Measurements from ENCODE around the gene GPRC6A. TPM values are rescaled to one million over a fixed set of nuclear protein-coding genes. Genes with fewer than 3 reads are reported as not detected.
A peak's percentile ranks its signal among the peaks of the same experiment; 100 is the strongest.

Gene GPRC6A
- total and polyA plus RNA-seq, 9 donors: not detected

GRCh38 chr6:116764961-116765841 is 63.7 kb downstream of the GPRC6A start, which contains the start of gene FAM162B:
Gene FAM162B, minus strand, starts transcription at chr6:116765719. Its CDS starts 143 bp downstream, at chr6:116765576.
- DNase-seq: peak; percentile 23 to 58 (median 29)
- TF ChIP-seq, protein P1, sequence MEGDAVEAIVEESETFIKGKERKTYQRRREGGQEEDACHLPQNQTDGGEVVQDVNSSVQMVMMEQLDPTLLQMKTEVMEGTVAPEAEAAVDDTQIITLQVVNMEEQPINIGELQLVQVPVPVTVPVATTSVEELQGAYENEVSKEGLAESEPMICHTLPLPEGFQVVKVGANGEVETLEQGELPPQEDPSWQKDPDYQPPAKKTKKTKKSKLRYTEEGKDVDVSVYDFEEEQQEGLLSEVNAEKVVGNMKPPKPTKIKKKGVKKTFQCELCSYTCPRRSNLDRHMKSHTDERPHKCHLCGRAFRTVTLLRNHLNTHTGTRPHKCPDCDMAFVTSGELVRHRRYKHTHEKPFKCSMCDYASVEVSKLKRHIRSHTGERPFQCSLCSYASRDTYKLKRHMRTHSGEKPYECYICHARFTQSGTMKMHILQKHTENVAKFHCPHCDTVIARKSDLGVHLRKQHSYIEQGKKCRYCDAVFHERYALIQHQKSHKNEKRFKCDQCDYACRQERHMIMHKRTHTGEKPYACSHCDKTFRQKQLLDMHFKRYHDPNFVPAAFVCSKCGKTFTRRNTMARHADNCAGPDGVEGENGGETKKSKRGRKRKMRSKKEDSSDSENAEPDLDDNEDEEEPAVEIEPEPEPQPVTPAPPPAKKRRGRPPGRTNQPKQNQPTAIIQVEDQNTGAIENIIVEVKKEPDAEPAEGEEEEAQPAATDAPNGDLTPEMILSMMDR (IDR thresholded peaks at IDR 0.05): no peak
- TF ChIP-seq POLR2A (IDR thresholded peaks at IDR 0.05) (no peak), EP300 (IDR thresholded peaks at IDR 0.05) (no peak)
- Histone ChIP-seq H3K4me1 (ENCODE audit: insufficient read depth) (peaks cover 9% of the 10 kb centered on the region), H3K4me3 (peak within 1 kb of the TSS; percentile 57), H3K27ac (no peak within 1 kb of the TSS), H3K9me3 (peaks cover 0 to 4% of the 10 kb centered on the region in 2 donors), H3K27me3 (no peaks in the 10 kb centered on the region), H3K36me3 (no peaks in the 10 kb centered on the region)
- WGBS, 3 donors: 2 to 3% (median 2%) methylated on average over 66 to 89 of the region's 89 CpGs
- intact Hi-C loops (cut with DNase I): no loop called here

GRCh38 chr6:116764629-116764960 is 64.3 kb downstream of the GPRC6A start:
- peaks cover 9% of the 10 kb centered on the region for H3K4me1 ChIP-seq (ENCODE audit: insufficient read depth)
- H3K36me3 ChIP-seq: no peaks in the 10 kb centered on the region
- DNase-seq: peak in 4 of 5 donors; percentile 16 to 43 (median 20)
- no peaks in the 10 kb centered on the region for H3K27me3 ChIP-seq
- intact Hi-C loops (cut with DNase I): no loop called here
- peaks cover 0 to 4% of the 10 kb centered on the region in 2 donors for H3K9me3 ChIP-seq
- no peak overlapping the region for H3K27ac ChIP-seq
- WGBS, 3 donors: 31 to 44% (median 39%) methylated on average over 19 of the region's 19 CpGs
- TF ChIP-seq POLR2A (IDR thresholded peaks at IDR 0.05) (no peak), EP300 (IDR thresholded peaks at IDR 0.05) (no peak)
- TF ChIP-seq, protein P1 (IDR thresholded peaks at IDR 0.05): no peak
- peak overlapping the region; percentile 57 for H3K4me3 ChIP-seq

- 72 to 76% (median 75%) methylated on average over 11 of the region's 11 CpGs for WGBS, 3 donors
- peaks cover 9% of the 10 kb centered on the region for H3K4me1 ChIP-seq (ENCODE audit: insufficient read depth)
- no peaks in the 10 kb centered on the region for H3K27me3 ChIP-seq
- peak overlapping the region; percentile 57 for H3K4me3 ChIP-seq
- DNase-seq: no peak
- TF ChIP-seq EP300 (IDR thresholded peaks at IDR 0.05): no peak
- TF ChIP-seq POLR2A (IDR thresholded peaks at IDR 0.05): no peak
- TF ChIP-seq, protein P1 (IDR thresholded peaks at IDR 0.05): no peak
- H3K9me3 ChIP-seq: peaks cover 0 to 4% of the 10 kb centered on the region in 2 donors
- intact Hi-C loops (cut with DNase I): no loop called here
- H3K36me3 ChIP-seq: no peaks in the 10 kb centered on the region
- H3K27ac ChIP-seq: no peak overlapping the region
These were observed 64.8 kb downstream of the GPRC6A start for GRCh38 chr6:116763906-116764628.

DNA sequence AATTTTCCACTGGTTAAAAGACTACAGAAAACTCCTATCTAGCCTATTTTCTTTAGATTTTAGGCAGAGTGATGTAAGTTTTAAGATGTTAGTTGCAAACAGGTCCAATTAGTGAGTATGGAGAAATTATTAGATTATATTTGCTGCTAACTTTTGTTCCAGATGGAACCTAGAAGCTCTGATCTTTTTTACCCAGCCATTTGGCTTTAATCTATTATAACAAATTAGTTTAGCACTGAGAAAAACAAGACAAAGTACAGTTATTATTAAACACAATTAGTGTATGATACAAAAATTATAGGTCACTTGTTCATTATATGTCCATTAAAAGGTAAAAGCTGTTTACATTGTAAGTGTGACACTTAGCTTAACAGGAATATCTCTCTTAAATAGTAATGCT is 65.8 kb downstream of the GPRC6A start:
- no peak overlapping the region for H3K27ac ChIP-seq
- peaks cover 0 to 4% of the 10 kb centered on the region in 2 donors for H3K9me3 ChIP-seq
- H3K4me1 ChIP-seq (ENCODE audit: insufficient read depth): peaks cover 9% of the 10 kb centered on the region
- intact Hi-C loops (cut with DNase I): no loop called here
- DNase-seq: no peak
- no peak overlapping the region for H3K4me3 ChIP-seq
- H3K36me3 ChIP-seq: no peaks in the 10 kb centered on the region
- H3K27me3 ChIP-seq: no peaks in the 10 kb centered on the region
- TF ChIP-seq EP300 (IDR thresholded peaks at IDR 0.05) (no peak), POLR2A (IDR thresholded peaks at IDR 0.05) (no peak)
- TF ChIP-seq, protein P1 (IDR thresholded peaks at IDR 0.05): no peak

Measured in ovary (tissue), 9 donors.